Astrocyte of the hippocampus (primary cell): ENCODE measurements around the gene CTNNA2.

ENCODE experiments used
- DNase-seq: peaks from one replicate; pipeline ENCODE4 v3.0.0; 2011; ENCODE audit warnings: low read depth, low spot score

CTNNA2 gene

GRCh38 chr2:80326214-80326613 lies 813.4 kb downstream of the CTNNA2 start:
- DNase-seq: peak; percentile 21

- DNase-seq: no peak
Measured at GRCh38 chr2:80326861-80327260, 814.0 kb downstream of the CTNNA2 start.

GRCh38 chr2:80328159-80328571 lies 815.3 kb downstream of the CTNNA2 start:
- DNase-seq: no peak

DNA sequence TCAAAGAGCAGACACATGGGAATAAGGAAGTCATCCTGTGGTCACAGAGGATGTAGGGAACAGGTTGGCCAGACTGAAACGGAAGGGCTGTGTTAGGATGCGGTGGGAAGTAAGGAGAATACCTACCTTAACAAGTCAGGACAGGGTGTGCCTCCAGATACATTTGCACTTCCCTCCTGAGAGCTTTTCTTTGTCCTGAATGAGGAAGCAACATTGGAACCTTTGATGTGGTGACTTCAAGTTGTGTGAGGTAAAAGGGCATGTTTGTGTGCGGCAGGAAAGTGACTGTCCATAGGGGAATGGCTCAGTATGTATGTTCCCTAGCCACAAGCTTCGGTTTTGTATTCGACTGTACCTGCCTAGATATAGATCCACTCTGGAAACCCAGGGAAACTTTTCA lies 816.6 kb downstream of the CTNNA2 start:
- no peak for DNase-seq

- DNase-seq: no peak
Measured at GRCh38 chr2:80330527-80331450, 817.9 kb downstream of the CTNNA2 start.

- no peak for DNase-seq
Measured at GRCh38 chr2:80333886-80334285, 821.0 kb downstream of the CTNNA2 start.

DNA sequence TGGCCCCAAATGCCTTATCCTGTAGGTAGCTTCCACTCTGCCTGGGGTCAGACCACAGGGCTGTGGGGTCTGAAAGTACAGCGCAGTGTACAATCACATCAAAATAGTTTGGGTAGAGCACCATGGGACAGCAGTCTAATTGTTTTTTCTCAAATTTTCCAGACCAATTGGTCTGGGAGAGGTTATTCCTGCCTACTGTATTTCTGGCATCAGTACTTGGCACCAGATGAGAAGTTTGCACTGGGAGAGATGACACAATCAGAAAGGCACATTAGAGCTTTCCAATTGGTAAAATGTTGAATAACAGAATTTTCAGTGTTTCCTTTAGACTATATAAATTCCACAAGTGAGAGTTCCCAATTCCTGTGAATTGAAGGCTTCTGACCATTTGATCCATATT lies 822.6 kb downstream of the CTNNA2 start:
- DNase-seq: no peak

- DNase-seq: no peak
Measured at GRCh38 chr2:80338794-80339193, 825.9 kb downstream of the CTNNA2 start.

DNA sequence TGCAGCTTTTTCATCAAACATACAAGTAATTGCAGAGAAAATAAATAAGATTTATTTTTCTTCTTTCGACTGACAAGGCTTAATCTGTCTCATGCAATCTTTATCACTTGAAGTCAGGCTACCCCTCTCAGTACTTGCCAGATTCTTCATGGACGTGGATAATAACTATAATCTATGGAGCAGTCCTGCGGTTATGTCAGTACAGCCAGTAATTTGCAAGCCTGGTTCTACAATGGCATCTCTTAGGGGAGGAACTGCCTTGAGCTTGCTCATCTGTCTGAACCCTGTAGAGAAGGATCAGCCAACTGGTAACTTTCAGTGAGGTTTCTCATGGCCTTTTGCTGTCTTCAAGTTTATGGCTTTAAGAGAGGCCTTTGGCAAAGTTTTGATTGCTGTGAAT lies 827.2 kb downstream of the CTNNA2 start:
- DNase-seq: no peak

- no peak for DNase-seq
Measured at GRCh38 chr2:80348078-80348477, 835.2 kb downstream of the CTNNA2 start.

- no peak for DNase-seq
Measured at GRCh38 chr2:80348953-80349352, 836.1 kb downstream of the CTNNA2 start.

DNA sequence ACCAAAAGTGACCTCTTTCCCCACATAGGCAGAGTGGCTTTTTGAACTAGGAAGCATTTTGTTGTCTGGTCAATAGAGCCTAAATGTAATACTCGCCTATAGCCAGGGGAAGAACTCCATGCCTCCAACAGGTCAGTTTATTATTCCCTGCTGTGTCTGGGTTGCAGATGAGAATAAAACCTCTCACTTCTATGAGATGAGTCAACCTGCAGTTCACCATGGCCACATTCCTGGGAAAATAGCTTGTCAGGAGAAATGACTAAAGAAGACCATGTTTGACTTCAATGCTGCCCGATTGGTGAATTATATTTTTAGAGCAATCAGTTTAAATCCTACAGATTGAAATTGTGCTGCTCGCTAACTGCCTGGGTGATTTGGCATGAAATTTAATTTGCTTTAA lies 838.4 kb downstream of the CTNNA2 start:
- DNase-seq: peak; percentile 2

DNA sequence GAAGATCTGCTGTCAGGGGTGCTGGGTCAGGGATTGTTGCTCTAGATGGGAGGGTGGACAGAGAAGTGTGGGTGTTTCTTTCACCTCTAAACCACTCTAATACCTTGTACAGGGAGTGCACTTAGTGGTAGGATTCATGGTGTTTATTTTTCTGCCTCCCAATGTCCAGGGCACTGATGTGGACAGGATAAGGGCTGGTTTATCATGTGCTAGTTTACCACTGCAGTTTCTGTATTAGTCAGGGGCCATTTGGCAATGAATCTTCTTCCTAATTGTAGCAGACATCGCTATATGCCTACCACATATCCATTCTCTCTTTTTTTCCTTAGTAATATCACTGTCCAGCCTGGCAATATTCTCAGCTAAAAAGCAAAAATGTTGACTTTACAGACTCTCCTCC lies 842.0 kb downstream of the CTNNA2 start:
- no peak for DNase-seq

DNA sequence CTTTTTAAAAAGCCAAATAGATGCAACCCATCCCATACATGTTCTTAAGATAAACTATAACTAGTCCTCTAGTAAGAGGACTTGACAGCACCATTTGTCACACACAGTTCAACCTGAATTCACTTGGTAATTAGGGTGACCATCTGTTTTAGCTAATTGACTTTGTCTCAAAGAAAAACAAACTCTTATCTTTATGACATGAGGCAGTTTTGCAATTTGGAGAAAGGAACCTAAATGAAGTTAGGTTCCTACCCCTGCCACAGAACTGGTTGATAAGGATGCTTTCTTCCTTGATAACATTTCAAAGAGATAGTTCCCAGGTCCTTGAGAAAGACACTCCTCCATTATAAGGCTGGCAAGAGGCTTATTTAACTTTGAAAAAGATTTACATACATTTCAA lies 849.1 kb downstream of the CTNNA2 start:
- DNase-seq: no peak

GRCh38 chr2:80363330-80363729 lies 850.5 kb downstream of the CTNNA2 start:
- DNase-seq: no peak

- DNase-seq: no peak
Measured at GRCh38 chr2:80363791-80364349, 851.0 kb downstream of the CTNNA2 start.

DNA sequence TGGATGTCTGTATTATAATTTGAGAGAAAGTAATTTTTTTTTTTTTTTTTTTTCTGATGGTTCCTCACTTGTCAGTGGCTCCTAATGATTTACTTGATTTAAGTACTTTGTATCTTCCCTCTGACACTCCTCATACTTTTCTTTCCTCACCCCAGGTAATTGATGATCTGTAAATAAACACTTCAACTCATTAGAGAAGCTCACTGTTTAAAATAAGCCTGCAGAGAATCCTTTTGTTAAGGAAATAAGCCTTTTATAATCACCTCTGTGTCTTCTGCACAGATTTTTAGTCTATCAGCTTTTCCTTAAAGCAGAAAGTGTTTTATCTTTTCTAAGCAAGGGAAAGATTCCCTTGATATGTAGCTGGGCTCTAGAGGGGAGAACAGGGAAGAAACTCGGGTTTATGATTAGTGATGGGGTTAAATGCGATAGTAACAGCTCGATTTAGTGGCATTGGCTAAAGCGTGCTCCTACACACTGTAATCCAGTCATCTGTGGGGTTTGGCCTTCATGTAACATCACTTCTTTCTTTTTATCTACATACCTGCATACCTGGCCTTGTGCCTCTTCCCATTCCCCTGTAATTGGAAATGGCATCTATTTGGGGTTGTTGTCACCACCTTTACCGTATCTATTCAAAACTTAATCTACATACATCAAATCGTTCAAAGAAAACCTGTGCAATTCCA lies 851.8 kb downstream of the CTNNA2 start:
- no peak for DNase-seq

- DNase-seq: peak; percentile 5
Measured at GRCh38 chr2:80365762-80366161, 852.9 kb downstream of the CTNNA2 start.

DNA sequence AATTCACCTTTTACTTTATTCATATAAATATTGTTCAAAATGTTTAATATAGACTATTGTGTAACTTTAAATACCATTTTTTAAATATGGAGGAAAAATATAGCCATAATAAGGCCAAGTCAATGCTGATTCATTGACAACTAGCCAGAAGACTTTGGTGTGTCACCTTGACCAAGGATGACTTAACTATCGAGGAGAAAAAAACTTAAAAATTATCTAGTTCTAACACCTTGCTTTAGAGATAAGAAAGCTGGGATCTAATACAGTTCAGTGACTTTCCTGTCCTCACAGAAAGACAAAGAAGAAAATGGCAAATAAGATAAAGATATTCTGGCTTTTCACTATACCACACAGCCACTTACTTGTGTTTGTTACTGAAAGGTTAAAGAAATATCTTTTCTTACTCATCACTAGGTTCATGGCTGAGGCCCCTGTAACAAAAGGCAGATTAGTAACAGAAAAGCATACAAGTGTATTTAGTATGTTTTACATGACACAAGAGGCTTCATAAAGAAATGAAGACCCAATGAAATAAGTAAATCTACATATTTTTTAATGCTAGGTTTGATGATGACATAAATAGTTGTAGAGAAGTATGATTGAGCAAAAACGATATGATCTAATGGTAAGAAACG lies 857.6 kb downstream of the CTNNA2 start:
- no peak for DNase-seq

DNA sequence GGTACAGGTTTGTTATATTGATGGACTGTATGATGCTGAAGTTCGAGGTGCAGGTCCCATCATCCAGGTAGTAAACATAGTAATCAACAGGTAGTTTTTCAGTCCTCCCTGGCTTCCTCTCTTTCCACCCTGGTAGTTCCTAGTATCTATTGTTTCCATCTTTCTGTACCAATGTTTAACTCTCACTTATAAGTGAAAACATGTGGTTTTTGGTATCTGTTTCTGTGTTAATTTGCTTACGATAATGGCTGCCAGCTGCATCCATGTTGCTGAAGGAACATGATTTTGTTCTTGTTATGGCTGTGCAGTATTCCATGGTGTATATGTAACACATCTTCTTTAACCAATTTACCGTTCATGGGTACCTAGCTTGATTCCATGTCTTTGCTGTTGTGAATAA lies 861.3 kb downstream of the CTNNA2 start:
- DNase-seq: no peak

GRCh38 chr2:80377071-80377470 lies 864.2 kb downstream of the CTNNA2 start:
- no peak for DNase-seq

DNA sequence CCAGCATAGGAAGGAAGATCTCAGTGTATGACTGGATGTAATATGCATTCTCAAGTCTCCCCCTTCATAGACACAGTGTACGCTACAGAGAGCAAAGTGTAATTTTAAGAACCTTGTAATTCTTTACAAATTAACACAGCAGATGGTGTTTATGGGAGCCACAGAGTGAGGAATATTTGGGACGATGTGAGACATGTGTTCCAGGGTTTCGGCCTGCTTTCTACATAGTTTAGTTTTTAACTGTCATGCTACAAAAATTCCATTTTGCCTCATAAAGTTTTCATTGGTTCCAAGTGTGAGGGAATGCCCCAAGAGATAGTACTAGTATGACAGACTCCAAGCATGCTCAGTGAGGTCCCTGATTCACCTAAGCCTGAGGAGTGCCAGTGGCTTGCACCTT lies 867.9 kb downstream of the CTNNA2 start:
- DNase-seq: no peak
